ENCODE data around the gene ALDH1L1. TPM values are rescaled to one million over a fixed set of nuclear protein-coding genes. Genes with fewer than 3 reads are reported as not detected.
A peak's percentile ranks its signal among the peaks of the same experiment; 100 is the strongest.

Gene ALDH1L1
- total and polyA plus RNA-seq, 2 of the 13 experiments (the other 11 are each of a cell fraction or from before 2014, with no cell fraction given): 11.2 to 28.7 TPM

DNA sequence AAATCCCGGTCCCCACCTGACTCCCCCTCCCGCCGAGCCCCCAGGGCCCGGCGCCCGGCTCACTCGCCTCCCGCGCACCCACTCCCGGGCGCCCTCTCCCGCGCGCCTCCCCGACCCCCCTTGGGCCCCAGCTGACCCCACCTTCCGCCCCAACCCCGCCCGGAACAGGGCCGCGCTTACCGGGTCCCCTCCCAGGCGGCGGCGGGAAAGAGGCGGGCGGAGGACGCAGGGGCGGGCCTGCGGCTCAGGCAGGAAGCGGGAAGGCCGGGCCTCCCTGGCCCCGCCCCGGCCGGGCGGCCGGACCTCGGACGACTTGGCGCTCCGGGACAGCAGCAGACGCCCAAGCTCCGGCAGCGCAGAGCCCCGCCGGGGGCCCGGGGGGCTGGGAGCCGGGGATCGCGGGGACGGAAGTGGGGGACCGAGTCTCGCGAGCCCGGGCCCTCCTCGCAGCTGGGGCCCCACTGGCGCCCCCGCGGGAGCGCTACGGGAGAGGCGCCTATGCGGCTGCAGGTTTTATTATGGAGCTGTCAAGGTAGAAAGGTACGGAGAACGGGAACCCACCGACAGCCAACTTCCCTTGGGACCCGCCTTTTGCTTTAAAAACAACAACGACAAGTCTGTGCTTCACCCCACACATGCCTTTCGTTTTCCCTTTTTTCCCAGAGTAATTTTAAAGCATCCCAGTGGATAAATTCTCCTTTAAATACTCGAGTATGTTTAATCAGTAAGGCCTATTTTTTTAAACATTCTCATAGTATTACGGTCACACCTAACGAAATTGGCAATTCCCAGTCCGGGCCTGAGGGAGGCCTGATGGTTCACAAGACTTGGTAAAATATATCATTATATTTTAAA is 96.2 kb downstream of the ALDH1L1 start, which contains the start of gene SLC41A3 (continued):
- TF ChIP-seq, protein P1, sequence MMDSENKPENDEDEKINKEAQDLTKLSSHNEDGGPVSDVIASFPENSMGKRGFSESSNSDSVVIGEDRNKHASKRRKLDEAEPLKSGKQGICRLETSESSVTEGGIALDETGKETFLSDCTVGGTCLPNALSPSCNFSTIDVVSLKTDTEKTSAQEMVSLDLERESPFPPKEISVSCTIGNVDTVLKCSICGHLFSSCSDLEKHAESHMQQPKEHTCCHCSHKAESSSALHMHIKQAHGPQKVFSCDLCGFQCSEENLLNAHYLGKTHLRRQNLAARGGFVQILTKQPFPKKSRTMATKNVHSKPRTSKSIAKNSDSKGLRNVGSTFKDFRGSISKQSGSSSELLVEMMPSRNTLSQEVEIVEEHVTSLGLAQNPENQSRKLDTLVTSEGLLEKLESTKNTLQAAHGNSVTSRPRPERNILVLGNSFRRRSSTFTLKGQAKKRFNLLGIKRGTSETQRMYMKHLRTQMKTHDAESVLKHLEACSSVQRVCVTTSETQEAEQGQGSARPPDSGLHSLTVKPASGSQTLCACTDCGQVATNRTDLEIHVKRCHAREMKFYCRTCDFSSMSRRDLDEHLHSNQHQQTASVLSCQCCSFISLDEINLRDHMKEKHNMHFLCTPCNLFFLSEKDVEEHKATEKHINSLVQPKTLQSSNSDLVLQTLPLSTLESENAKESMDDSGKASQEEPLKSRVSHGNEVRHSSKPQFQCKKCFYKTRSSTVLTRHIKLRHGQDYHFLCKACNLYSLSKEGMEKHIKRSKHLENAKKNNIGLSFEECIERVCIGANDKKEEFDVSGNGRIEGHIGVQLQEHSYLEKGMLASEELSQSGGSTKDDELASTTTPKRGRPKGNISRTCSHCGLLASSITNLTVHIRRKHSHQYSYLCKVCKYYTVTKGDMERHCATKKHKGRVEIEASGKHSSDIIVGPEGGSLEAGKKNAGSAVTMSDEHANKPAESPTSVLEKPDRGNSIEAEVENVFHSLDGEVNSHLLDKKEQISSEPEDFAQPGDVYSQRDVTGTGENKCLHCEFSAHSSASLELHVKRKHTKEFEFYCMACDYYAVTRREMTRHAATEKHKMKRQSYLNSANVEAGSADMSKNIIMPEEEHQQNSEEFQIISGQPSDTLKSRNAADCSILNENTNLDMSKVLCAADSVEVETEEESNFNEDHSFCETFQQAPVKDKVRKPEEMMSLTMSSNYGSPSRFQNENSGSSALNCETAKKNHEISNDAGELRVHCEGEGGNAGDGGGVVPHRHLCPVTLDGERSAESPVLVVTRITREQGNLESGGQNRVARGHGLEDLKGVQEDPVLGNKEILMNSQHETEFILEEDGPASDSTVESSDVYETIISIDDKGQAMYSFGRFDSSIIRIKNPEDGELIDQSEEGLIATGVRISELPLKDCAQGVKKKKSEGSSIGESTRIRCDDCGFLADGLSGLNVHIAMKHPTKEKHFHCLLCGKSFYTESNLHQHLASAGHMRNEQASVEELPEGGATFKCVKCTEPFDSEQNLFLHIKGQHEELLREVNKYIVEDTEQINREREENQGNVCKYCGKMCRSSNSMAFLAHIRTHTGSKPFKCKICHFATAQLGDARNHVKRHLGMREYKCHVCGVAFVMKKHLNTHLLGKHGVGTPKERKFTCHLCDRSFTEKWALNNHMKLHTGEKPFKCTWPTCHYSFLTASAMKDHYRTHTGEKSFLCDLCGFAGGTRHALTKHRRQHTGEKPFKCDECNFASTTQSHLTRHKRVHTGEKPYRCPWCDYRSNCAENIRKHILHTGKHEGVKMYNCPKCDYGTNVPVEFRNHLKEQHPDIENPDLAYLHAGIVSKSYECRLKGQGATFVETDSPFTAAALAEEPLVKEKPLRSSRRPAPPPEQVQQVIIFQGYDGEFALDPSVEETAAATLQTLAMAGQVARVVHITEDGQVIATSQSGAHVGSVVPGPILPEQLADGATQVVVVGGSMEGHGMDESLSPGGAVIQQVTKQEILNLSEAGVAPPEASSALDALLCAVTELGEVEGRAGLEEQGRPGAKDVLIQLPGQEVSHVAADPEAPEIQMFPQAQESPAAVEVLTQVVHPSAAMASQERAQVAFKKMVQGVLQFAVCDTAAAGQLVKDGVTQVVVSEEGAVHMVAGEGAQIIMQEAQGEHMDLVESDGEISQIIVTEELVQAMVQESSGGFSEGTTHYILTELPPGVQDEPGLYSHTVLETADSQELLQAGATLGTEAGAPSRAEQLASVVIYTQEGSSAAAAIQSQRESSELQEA (CRISPR knock-in tag; IDR thresholded peaks at IDR 0.05; ENCODE audit: not compliant biosample characterization): no peak
- TF ChIP-seq, protein P2, sequence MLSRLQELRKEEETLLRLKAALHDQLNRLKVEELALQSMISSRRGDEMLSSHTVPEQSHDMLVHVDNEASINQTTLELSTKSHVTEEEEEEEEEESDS (CRISPR knock-in tag; IDR thresholded peaks at IDR 0.05; ENCODE audit: borderline replicate concordance): no peak
- TF ChIP-seq NAIF1 (CRISPR knock-in tag; IDR thresholded peaks at IDR 0.05; ENCODE audit: borderline replicate concordance) (no peak), ZNF567 (CRISPR knock-in tag; IDR thresholded peaks at IDR 0.05; ENCODE audit: borderline replicate concordance) (no peak), ARNTL (CRISPR knock-in tag; IDR thresholded peaks at IDR 0.05) (0 out of 2 replicates have a peak, but pooled peaks have one; percentile 50), RXRA (CRISPR knock-in tag; IDR thresholded peaks at IDR 0.05) (0 out of 2 replicates have a peak, but pooled peaks have one; percentile 5), GATAD1 (CRISPR knock-in tag; IDR thresholded peaks at IDR 0.05) (peak; percentile 16; the same call in 1 of the 2 replicates), HDAC2 (CRISPR knock-in tag; IDR thresholded peaks at IDR 0.05) (peak; percentile 32; the same call in 1 of the 2 replicates), ZNF501 (CRISPR knock-in tag; IDR thresholded peaks at IDR 0.05) (peak; percentile 43; the same call in 1 of the 2 replicates), BORCS8-MEF2B (CRISPR knock-in tag; IDR thresholded peaks at IDR 0.05) (0 out of 2 replicates have a peak, but pooled peaks have one; percentile 34), SMARCE1 (IDR thresholded peaks at IDR 0.05; ENCODE audit: borderline replicate concordance) (no peak), CEBPB (IDR thresholded peaks at IDR 0.05; ENCODE audit: borderline replicate concordance, low read depth, low read length) (no peak), ZNF260 (CRISPR knock-in tag; IDR thresholded peaks at IDR 0.05; ENCODE audit: borderline replicate concordance, low read depth) (no peak), ZNF883 (CRISPR knock-in tag; IDR thresholded peaks at IDR 0.05; ENCODE audit: not compliant biosample characterization) (no peak), CBX2 (IDR thresholded peaks at IDR 0.05; ENCODE audit: low read depth, low read length) (no peak), CBX2 (CRISPR knock-in tag; IDR thresholded peaks at IDR 0.05; ENCODE audit: low read depth) (0 out of 2 replicates have a peak, but pooled peaks have one; percentile 54), HIVEP1 (CRISPR knock-in tag; IDR thresholded peaks at IDR 0.05) (no peak; the same call in 1 of the 2 replicates)
- TF ChIP-seq, protein P3, sequence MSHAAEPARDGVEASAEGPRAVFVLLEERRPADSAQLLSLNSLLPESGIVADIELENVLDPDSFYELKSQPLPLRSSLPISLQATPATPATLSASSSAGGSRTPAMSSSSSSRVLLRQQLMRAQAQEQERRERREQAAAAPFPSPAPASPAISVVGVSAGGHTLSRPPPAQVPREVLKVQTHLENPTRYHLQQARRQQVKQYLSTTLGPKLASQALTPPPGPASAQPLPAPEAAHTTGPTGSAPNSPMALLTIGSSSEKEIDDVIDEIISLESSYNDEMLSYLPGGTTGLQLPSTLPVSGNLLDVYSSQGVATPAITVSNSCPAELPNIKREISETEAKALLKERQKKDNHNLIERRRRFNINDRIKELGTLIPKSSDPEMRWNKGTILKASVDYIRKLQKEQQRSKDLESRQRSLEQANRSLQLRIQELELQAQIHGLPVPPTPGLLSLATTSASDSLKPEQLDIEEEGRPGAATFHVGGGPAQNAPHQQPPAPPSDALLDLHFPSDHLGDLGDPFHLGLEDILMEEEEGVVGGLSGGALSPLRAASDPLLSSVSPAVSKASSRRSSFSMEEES (CRISPR knock-in tag; IDR thresholded peaks at IDR 0.05): no peak
- TF ChIP-seq, protein P4, sequence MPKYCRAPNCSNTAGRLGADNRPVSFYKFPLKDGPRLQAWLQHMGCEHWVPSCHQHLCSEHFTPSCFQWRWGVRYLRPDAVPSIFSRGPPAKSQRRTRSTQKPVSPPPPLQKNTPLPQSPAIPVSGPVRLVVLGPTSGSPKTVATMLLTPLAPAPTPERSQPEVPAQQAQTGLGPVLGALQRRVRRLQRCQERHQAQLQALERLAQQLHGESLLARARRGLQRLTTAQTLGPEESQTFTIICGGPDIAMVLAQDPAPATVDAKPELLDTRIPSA (CRISPR knock-in tag; IDR thresholded peaks at IDR 0.05; ENCODE audit: borderline replicate concordance): no peak

Data from HepG2 (cell line).